ENCODE data around the gene GSDMA. TPM values are rescaled to one million over a fixed set of nuclear protein-coding genes. Genes with fewer than 3 reads are reported as not detected.

The GSDMA gene
- total and polyA plus RNA-seq, 2 donors from 2014 or later = 0.47 to 0.80 TPM

GRCh38 chr17:39939106-39939505 lies 23.7 kb upstream of the GSDMA start:
- TF ChIP-seq CTCF (IDR thresholded peaks at IDR 0.05; ENCODE audit: borderline replicate concordance, extremely low read depth, insufficient read depth) = no peak
- peak in 3 of 5 donors; percentile 48 to 78 (median 74) for DNase-seq
- no peak for FAIRE-seq
- H3K27me3 ChIP-seq (ENCODE audit: control insufficient read depth, insufficient read depth, low read length) = no peaks in the 10 kb centered on the region
- intact Hi-C loops (cut with DNase I) = no loop called here
- H3K9me3 ChIP-seq (ENCODE audit: control insufficient read depth in 2 of 3, insufficient read depth in 1 of 3, low read length in 3 of 3) = no peaks in the 10 kb centered on the region
- no peak overlapping the region for H3K27ac ChIP-seq (ENCODE audit: low read depth in 2 of 2, low read length in 2 of 2)
- H3K4me3 ChIP-seq (ENCODE audit: low read length in 3 of 3) = no peak overlapping the region
- peaks cover 0 to 5% (median 0%) of the 10 kb centered on the region in 3 donors for H3K4me1 ChIP-seq (ENCODE audit: control insufficient read depth in 2 of 3, insufficient read depth in 2 of 3, low read depth in 1 of 3, low read length in 3 of 3)
- H3K9ac ChIP-seq (ENCODE audit: low read length in 3 of 3) = no peak overlapping the region
- H3K36me3 ChIP-seq (ENCODE audit: control insufficient read depth in 2 of 3, insufficient read depth in 3 of 3, low read length in 3 of 3) = no peaks in the 10 kb centered on the region

GRCh38 chr17:39939588-39940419 lies 23.0 kb upstream of the GSDMA start:
- no peak overlapping the region for H3K27ac ChIP-seq (ENCODE audit: low read depth in 2 of 2, low read length in 2 of 2)

GRCh38 chr17:39943702-39944392 lies 19.0 kb upstream of the GSDMA start:
- Histone ChIP-seq H3K9ac (ENCODE audit: low read length in 3 of 3) (no peak overlapping the region), H3K4me1 (ENCODE audit: control insufficient read depth in 2 of 3, insufficient read depth in 2 of 3, low read depth in 1 of 3, low read length in 3 of 3) (peaks cover 0 to 5% (median 0%) of the 10 kb centered on the region in 3 donors), H3K4me3 (ENCODE audit: low read length in 3 of 3) (no peak overlapping the region), H3K36me3 (ENCODE audit: control insufficient read depth in 2 of 3, insufficient read depth in 3 of 3, low read length in 3 of 3) (no peaks in the 10 kb centered on the region), H3K9me3 (ENCODE audit: control insufficient read depth in 2 of 3, insufficient read depth in 1 of 3, low read length in 3 of 3) (no peaks in the 10 kb centered on the region), H3K27ac (ENCODE audit: low read depth in 2 of 2, low read length in 2 of 2) (no peak overlapping the region), H3K27me3 (ENCODE audit: control insufficient read depth, insufficient read depth, low read length) (no peaks in the 10 kb centered on the region)
- DNase-seq (no peak), FAIRE-seq (no peak)
- TF ChIP-seq CTCF (IDR thresholded peaks at IDR 0.05; ENCODE audit: borderline replicate concordance, extremely low read depth, insufficient read depth) = no peak
- intact Hi-C loops (cut with DNase I) = no loop called here

More at GRCh38 chr17:39939588-39940419, 23.0 kb upstream of the GSDMA start:
- TF ChIP-seq CTCF (IDR thresholded peaks at IDR 0.05; ENCODE audit: borderline replicate concordance, extremely low read depth, insufficient read depth) = peak; percentile 15
- DNase-seq = peak in 3 of 5 donors; percentile 65 to 94 (median 84)
- Histone ChIP-seq H3K9ac (ENCODE audit: low read length in 3 of 3) (no peak overlapping the region), H3K4me3 (ENCODE audit: low read length in 3 of 3) (no peak overlapping the region), H3K9me3 (ENCODE audit: control insufficient read depth in 2 of 3, insufficient read depth in 1 of 3, low read length in 3 of 3) (no peaks in the 10 kb centered on the region), H3K36me3 (ENCODE audit: control insufficient read depth in 2 of 3, insufficient read depth in 3 of 3, low read length in 3 of 3) (no peaks in the 10 kb centered on the region), H3K4me1 (ENCODE audit: control insufficient read depth in 2 of 3, insufficient read depth in 2 of 3, low read depth in 1 of 3, low read length in 3 of 3) (peaks cover 0 to 5% (median 0%) of the 10 kb centered on the region in 3 donors), H3K27me3 (ENCODE audit: control insufficient read depth, insufficient read depth, low read length) (no peaks in the 10 kb centered on the region)
- FAIRE-seq = no peak
- intact Hi-C loops (cut with DNase I) = no loop called here
